ENCODE measurements around the gene MYOZ2.

- no peak for TF ChIP-seq CTCF (IDR thresholded peaks at IDR 0.05)
- no peak for TF ChIP-seq POLR2A (IDR thresholded peaks at IDR 0.05)
These were observed 4.2 kb downstream of the MYOZ2 start for GRCh38 chr4:119139822-119140252.
